A673 (cell line): ENCODE results near the gene INHBE.

Experiments used
- EZH2 ChIP-seq: fragments of 200-600 bp; sonication (generic); IDR thresholded peaks from 2 replicates; pipeline ENCODE4 v1.6.1; 2017; ENCODE audit warnings: borderline replicate concordance, low read depth, mild to moderate bottlenecking, mixed read lengths, antibody characterized with exemption, low read length; ENCODE audit not compliant: poor library complexity, severe bottlenecking
- TF ChIP-seq, protein P1 (sequence below): fragments of 300-800, 200-600 bp; sonication (generic); conservative IDR thresholded peaks from 2 replicates; pipeline ENCODE4 v1.5.1; 2017; ENCODE audit warnings: low read depth, mild to moderate bottlenecking, antibody characterized with exemption, low read length, moderate library complexity, mixed read lengths

DNA sequence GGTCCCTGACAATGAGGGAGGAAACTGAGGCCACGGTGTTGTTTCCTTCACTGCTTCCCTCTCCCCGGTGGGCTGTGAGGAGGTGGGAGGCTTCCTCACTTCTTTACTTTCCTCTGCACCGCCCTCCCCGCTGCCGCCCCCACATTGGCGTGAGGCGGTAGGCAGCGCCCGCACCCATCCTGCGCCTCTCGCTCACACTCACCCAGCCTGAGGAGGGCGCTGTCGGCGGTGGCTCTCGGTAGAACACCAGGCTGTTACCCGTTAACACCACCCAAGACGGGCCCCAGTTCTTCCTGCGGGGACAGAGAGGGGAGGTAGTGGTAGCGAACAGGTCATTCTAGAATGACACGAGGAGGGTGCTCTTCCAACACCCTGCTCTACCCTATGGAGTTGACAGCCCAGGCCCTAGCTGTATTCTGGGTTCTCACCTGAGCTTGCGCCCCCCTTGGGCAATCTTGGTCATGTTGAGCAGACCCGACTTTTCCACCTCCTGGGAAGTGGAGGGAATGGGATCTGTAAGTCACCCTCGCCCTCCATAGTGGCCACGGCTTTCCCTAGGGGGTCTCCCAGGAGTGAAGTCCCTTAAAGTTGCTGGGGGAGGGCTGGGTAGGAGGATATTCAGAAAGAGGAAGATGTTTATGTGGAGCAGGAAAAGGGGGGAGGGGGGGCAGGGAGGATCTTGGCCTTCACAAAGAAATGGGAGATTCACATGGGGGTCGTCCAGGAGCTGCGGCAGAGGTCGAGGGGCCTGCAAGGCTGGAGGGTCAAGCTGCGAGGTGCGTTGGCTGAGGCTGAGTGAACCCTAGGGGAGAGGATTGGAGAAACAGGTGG, 21.3 kb downstream of the INHBE start:
- TF ChIP-seq, protein P1, sequence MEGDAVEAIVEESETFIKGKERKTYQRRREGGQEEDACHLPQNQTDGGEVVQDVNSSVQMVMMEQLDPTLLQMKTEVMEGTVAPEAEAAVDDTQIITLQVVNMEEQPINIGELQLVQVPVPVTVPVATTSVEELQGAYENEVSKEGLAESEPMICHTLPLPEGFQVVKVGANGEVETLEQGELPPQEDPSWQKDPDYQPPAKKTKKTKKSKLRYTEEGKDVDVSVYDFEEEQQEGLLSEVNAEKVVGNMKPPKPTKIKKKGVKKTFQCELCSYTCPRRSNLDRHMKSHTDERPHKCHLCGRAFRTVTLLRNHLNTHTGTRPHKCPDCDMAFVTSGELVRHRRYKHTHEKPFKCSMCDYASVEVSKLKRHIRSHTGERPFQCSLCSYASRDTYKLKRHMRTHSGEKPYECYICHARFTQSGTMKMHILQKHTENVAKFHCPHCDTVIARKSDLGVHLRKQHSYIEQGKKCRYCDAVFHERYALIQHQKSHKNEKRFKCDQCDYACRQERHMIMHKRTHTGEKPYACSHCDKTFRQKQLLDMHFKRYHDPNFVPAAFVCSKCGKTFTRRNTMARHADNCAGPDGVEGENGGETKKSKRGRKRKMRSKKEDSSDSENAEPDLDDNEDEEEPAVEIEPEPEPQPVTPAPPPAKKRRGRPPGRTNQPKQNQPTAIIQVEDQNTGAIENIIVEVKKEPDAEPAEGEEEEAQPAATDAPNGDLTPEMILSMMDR, result peak; percentile 47
- TF ChIP-seq EZH2, result no peak
